Measurements from ENCODE around the gene CFAP46. TPM values are rescaled to one million over a fixed set of nuclear protein-coding genes. Genes with fewer than 3 reads are reported as not detected.
"Not testable (repeated sequence)": the region's sequence is repeated elsewhere in the genome, so short reads cannot be mapped to it uniquely, and the experiment has no call there.

The CFAP46 gene
- total RNA-seq, 2 experiments from 2014 or later: not detected

DNA sequence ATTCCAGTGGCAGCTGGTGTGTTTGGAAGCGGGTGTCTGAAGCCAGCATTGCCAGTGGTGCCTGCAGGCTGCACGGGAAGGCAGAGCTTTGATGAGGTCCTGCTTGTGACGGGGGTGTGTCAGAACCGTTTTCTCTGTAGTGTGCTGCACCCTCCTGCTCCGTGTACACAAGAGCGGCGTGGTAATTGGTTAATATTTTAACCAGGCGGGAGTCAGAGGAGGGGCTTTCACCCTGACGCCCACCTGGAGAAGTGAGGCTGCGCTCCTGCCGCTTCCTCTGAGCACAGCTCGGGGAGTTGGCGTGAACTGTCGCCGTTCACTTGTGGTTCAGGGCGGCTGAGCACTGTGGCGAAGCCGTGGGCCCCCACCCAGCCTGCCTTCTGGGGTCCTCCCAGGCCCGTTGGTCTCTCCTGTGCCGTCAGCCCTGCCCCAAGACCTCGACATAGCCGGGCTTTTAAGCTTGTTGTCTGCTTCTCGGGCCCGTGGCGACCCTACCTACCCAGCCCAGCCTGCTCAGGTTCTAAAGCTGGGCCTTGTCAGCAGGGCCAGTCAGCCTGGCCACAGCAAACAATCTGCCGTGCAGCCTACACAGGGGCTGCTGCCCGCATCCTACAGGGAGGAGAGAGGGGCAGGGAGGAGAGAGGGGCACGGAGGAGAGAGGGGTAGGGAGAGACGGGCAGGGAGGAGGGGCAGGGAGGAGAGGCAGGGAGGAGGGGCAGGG is 168.0 kb downstream of the CFAP46 start:
- Histone ChIP-seq H3K4me3 (ENCODE audit: low read depth, low read length, poor library complexity, severe bottlenecking) (no peak overlapping the region), H3K4me2 (ENCODE audit: low read length) (no peak overlapping the region), H3K4me1 (ENCODE audit: insufficient read depth, low read length, poor library complexity, severe bottlenecking) (no peaks in the 10 kb centered on the region), H3K9me2 (ENCODE audit: insufficient read depth, low read length) (no peaks in the 10 kb centered on the region), H3K9me3 (ENCODE audit: low read length) (no peaks in the 10 kb centered on the region), H3K36me3 (ENCODE audit: insufficient read depth, low read length) (no peaks in the 10 kb centered on the region), H2AFZ (ENCODE audit: low read length) (no peak overlapping the region), H4K20me1 (ENCODE audit: insufficient read depth, low read length) (no peaks in the 10 kb centered on the region), H3K27ac (ENCODE audit: low read depth, low read length, poor library complexity, severe bottlenecking) (no peak overlapping the region), H3K79me2 (ENCODE audit: insufficient read depth, low read depth, low read length) (no peaks in the 10 kb centered on the region)
- no peak for DNase-seq (ENCODE audit: low spot score)
- TF ChIP-seq EZH2phosphoT487 (IDR thresholded peaks at IDR 0.05; ENCODE audit: borderline replicate concordance, low read depth, low read length) (no peak), CTCF (conservative IDR thresholded peaks at IDR 0.05; ENCODE audit: low read length) (no peak)
- CTCF ChIA-PET (ENCODE audit: unreplicated experiment): no interaction called here
- no TSS peak for BruUV-seq (replicated peaks)
- POLR2A ChIA-PET: no interaction called here
- intact Hi-C loops (cut with micrococcal nuclease; ENCODE audit: unreplicated experiment): no loop called here

- H3K36me3 ChIP-seq (ENCODE audit: insufficient read depth, low read length); H3K4me2 ChIP-seq (ENCODE audit: low read length); intact Hi-C loops (cut with micrococcal nuclease; ENCODE audit: unreplicated experiment); H3K4me1 ChIP-seq (ENCODE audit: insufficient read depth, low read length, poor library complexity, severe bottlenecking); H3K27ac ChIP-seq (ENCODE audit: low read depth, low read length, poor library complexity, severe bottlenecking); H3K9me2 ChIP-seq (ENCODE audit: insufficient read depth, low read length); POLR2A ChIA-PET; H3K79me2 ChIP-seq (ENCODE audit: insufficient read depth, low read depth, low read length); DNase-seq (ENCODE audit: low spot score); H3K4me3 ChIP-seq (ENCODE audit: low read depth, low read length, poor library complexity, severe bottlenecking); CTCF ChIA-PET (ENCODE audit: unreplicated experiment); BruUV-seq (replicated peaks); H2AFZ ChIP-seq (ENCODE audit: low read length); H4K20me1 ChIP-seq (ENCODE audit: insufficient read depth, low read length); H3K9me3 ChIP-seq (ENCODE audit: low read length): not testable (repeated sequence)
Measured at GRCh38 chr10:132772816-132773215, 169.6 kb downstream of the CFAP46 start.

- Histone ChIP-seq H3K79me2 (ENCODE audit: insufficient read depth, low read depth, low read length) (no peaks in the 10 kb centered on the region), H2AFZ (ENCODE audit: low read length) (no peak overlapping the region), H3K9me3 (ENCODE audit: low read length) (no peaks in the 10 kb centered on the region), H4K20me1 (ENCODE audit: insufficient read depth, low read length) (no peaks in the 10 kb centered on the region), H3K36me3 (ENCODE audit: insufficient read depth, low read length) (no peaks in the 10 kb centered on the region), H3K4me3 (ENCODE audit: low read depth, low read length, poor library complexity, severe bottlenecking) (no peak overlapping the region), H3K27ac (ENCODE audit: low read depth, low read length, poor library complexity, severe bottlenecking) (no peak overlapping the region), H3K4me1 (ENCODE audit: insufficient read depth, low read length, poor library complexity, severe bottlenecking) (no peaks in the 10 kb centered on the region), H3K9me2 (ENCODE audit: insufficient read depth, low read length) (no peaks in the 10 kb centered on the region), H3K4me2 (ENCODE audit: low read length) (no peak overlapping the region)
- TF ChIP-seq CTCF (conservative IDR thresholded peaks at IDR 0.05; ENCODE audit: low read length) (no peak), EZH2phosphoT487 (IDR thresholded peaks at IDR 0.05; ENCODE audit: borderline replicate concordance, low read depth, low read length) (no peak)
- DNase-seq (ENCODE audit: low spot score): no peak
- BruUV-seq (replicated peaks): no TSS peak
- ChIA-PET CTCF (ENCODE audit: unreplicated experiment) (no interaction called here), POLR2A (no interaction called here)
- intact Hi-C loops (cut with micrococcal nuclease; ENCODE audit: unreplicated experiment): no loop called here
Measured at GRCh38 chr10:132770061-132771021, 172.0 kb downstream of the CFAP46 start.
